Measurements from ENCODE around the gene ZNF668. TPM values are rescaled to one million over a fixed set of nuclear protein-coding genes. Genes with fewer than 3 reads are reported as not detected.

ZNF668 gene
- total and polyA plus RNA-seq, 2 of the 13 experiments (the other 11 are each of a cell fraction or from before 2014, with no cell fraction given), result 3.8 to 9.8 TPM

DNA sequence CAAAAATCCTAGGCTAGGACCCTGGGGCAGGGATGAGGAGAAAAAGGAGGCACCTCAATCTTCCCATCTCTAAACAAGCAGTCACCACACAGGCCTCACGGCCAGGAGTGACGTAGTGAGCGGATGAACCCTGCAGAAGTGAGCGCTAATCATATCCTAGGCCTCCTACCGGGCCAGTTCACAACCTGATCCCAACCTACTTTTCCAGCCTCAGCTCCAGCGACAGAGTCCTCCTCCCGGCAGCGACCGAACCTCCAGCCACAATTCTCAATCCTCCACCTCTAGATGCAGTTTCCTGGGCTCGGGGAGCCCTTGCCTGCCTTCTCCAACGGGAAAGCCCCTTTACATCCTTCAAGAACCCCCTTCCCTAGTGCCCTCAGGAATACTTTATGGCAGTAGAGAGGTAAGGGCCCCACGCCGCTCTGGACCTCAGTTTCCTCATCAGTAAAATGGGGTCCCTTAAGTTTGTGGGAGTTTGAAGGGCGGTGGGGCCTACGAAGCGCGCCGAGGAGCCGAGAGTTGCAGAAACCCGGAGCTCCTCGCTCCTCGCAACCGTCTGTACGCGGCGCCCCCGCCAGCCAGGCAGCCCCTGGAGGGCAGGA, 1.4 kb downstream of the ZNF668 start (continued):
- TF ChIP-seq FLYWCH1 (CRISPR knock-in tag; IDR thresholded peaks at IDR 0.05) (no peak), ARID2 (CRISPR knock-in tag; IDR thresholded peaks at IDR 0.05; ENCODE audit: borderline replicate concordance) (no peak), HOXA5 (CRISPR knock-in tag; IDR thresholded peaks at IDR 0.05) (no peak), ZFX (CRISPR knock-in tag; IDR thresholded peaks at IDR 0.05; ENCODE audit: low read depth) (peak; percentile 72), ZNF572 (CRISPR knock-in tag; IDR thresholded peaks at IDR 0.05) (no peak), FOXO1 (CRISPR knock-in tag; IDR thresholded peaks at IDR 0.05) (no peak), ZNF883 (CRISPR knock-in tag; IDR thresholded peaks at IDR 0.05; ENCODE audit: not compliant biosample characterization) (no peak), NCOA1 (CRISPR knock-in tag; IDR thresholded peaks at IDR 0.05) (0 out of 2 replicates have a peak, but pooled peaks have one; percentile 6), ZNF33A (CRISPR knock-in tag; IDR thresholded peaks at IDR 0.05; ENCODE audit: borderline replicate concordance) (peak; percentile 73; the same call in 1 of the 2 replicates), GTF2F1 (IDR thresholded peaks at IDR 0.05; ENCODE audit: low read length) (no peak), ZNF556 (CRISPR knock-in tag; IDR thresholded peaks at IDR 0.05; ENCODE audit: borderline replicate concordance) (no peak), TEAD2 (CRISPR knock-in tag; IDR thresholded peaks at IDR 0.05) (no peak), HNF4A (CRISPR knock-in tag; IDR thresholded peaks at IDR 0.05) (no peak), ZNF335 (CRISPR knock-in tag; IDR thresholded peaks at IDR 0.05) (no peak), NFE2 (CRISPR knock-in tag; IDR thresholded peaks at IDR 0.05) (no peak), ZNF3 (CRISPR knock-in tag; IDR thresholded peaks at IDR 0.05) (no peak)
- TF ChIP-seq, protein P1, sequence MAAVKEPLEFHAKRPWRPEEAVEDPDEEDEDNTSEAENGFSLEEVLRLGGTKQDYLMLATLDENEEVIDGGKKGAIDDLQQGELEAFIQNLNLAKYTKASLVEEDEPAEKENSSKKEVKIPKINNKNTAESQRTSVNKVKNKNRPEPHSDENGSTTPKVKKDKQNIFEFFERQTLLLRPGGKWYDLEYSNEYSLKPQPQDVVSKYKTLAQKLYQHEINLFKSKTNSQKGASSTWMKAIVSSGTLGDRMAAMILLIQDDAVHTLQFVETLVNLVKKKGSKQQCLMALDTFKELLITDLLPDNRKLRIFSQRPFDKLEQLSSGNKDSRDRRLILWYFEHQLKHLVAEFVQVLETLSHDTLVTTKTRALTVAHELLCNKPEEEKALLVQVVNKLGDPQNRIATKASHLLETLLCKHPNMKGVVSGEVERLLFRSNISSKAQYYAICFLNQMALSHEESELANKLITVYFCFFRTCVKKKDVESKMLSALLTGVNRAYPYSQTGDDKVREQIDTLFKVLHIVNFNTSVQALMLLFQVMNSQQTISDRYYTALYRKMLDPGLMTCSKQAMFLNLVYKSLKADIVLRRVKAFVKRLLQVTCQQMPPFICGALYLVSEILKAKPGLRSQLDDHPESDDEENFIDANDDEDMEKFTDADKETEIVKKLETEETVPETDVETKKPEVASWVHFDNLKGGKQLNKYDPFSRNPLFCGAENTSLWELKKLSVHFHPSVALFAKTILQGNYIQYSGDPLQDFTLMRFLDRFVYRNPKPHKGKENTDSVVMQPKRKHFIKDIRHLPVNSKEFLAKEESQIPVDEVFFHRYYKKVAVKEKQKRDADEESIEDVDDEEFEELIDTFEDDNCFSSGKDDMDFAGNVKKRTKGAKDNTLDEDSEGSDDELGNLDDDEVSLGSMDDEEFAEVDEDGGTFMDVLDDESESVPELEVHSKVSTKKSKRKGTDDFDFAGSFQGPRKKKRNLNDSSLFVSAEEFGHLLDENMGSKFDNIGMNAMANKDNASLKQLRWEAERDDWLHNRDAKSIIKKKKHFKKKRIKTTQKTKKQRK (IDR thresholded peaks at IDR 0.05; ENCODE audit: low read length), result no peak
- TF ChIP-seq, protein P2, sequence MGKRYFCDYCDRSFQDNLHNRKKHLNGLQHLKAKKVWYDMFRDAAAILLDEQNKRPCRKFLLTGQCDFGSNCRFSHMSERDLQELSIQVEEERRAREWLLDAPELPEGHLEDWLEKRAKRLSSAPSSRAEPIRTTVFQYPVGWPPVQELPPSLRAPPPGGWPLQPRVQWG (CRISPR knock-in tag; IDR thresholded peaks at IDR 0.05; ENCODE audit: borderline replicate concordance, low read depth), result 0 out of 2 replicates have a peak, but pooled peaks have one; percentile 75
- TF ChIP-seq, protein P3, sequence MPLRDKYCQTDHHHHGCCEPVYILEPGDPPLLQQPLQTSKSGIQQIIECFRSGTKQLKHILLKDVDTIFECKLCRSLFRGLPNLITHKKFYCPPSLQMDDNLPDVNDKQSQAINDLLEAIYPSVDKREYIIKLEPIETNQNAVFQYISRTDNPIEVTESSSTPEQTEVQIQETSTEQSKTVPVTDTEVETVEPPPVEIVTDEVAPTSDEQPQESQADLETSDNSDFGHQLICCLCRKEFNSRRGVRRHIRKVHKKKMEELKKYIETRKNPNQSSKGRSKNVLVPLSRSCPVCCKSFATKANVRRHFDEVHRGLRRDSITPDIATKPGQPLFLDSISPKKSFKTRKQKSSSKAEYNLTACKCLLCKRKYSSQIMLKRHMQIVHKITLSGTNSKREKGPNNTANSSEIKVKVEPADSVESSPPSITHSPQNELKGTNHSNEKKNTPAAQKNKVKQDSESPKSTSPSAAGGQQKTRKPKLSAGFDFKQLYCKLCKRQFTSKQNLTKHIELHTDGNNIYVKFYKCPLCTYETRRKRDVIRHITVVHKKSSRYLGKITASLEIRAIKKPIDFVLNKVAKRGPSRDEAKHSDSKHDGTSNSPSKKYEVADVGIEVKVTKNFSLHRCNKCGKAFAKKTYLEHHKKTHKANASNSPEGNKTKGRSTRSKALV (CRISPR knock-in tag; IDR thresholded peaks at IDR 0.05), result no peak
- TF ChIP-seq, protein P4, sequence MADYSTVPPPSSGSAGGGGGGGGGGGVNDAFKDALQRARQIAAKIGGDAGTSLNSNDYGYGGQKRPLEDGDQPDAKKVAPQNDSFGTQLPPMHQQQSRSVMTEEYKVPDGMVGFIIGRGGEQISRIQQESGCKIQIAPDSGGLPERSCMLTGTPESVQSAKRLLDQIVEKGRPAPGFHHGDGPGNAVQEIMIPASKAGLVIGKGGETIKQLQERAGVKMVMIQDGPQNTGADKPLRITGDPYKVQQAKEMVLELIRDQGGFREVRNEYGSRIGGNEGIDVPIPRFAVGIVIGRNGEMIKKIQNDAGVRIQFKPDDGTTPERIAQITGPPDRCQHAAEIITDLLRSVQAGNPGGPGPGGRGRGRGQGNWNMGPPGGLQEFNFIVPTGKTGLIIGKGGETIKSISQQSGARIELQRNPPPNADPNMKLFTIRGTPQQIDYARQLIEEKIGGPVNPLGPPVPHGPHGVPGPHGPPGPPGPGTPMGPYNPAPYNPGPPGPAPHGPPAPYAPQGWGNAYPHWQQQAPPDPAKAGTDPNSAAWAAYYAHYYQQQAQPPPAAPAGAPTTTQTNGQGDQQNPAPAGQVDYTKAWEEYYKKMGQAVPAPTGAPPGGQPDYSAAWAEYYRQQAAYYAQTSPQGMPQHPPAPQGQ (CRISPR knock-in tag; IDR thresholded peaks at IDR 0.05; ENCODE audit: borderline replicate concordance), result no peak
- TF ChIP-seq, protein P5, sequence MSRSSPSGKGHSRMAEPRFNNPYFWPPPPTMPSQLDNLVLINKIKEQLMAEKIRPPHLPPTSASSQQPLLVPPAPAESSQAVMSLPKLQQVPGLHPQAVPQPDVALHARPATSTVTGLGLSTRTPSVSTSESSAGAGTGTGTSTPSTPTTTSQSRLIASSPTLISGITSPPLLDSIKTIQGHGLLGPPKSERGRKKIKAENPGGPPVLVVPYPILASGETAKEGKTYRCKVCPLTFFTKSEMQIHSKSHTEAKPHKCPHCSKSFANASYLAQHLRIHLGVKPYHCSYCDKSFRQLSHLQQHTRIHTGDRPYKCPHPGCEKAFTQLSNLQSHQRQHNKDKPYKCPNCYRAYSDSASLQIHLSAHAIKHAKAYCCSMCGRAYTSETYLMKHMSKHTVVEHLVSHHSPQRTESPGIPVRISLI (CRISPR knock-in tag; IDR thresholded peaks at IDR 0.05; ENCODE audit: borderline replicate concordance), result no peak

Measured in HepG2 (cell line).